Measurements from ENCODE around the gene LIN54. TPM values are rescaled to one million over a fixed set of nuclear protein-coding genes. Genes with fewer than 3 reads are reported as not detected.
A peak's percentile ranks its signal among the peaks of the same experiment; 100 is the strongest.

The LIN54 gene
- polyA plus RNA-seq, 10 donors = 7.1 to 13.6 (median 8.8) TPM

DNA sequence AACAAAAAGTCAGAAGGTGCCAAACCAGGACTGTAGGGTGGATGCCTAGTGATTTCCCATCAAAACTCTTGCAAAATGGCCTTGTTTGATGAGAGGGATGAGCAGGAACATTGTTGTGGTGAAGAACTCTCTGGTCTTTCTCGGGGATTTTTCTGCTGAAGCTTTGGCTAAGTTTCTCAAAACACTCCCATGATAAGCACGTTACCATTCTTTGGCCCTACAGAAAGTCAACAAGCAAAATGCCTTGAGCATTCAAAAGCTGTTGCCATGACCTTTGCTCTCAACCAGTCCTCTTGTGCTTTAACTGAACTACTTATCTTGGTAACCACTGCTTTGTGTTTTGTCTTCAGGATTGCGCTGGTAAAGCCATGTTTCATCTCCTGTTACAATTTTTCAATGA is 116.7 kb downstream of the LIN54 start:
- DNase-seq = no peak

DNA sequence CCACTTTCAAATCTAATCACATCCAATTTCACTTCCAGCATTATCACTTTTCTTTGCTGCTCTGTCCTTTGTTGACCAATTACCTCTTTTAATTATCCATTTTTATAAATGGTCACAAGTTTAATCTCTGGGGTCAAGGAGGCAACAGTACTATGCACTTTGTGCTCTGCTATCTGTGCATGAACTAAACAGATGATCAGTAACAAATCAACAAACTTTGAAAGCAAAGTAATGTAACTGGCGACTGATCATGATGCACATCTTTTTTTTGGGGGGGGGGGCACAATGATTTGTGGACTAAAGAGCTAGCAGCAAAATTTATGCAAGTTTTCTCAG is 118.2 kb downstream of the LIN54 start:
- DNase-seq = no peak

DNA sequence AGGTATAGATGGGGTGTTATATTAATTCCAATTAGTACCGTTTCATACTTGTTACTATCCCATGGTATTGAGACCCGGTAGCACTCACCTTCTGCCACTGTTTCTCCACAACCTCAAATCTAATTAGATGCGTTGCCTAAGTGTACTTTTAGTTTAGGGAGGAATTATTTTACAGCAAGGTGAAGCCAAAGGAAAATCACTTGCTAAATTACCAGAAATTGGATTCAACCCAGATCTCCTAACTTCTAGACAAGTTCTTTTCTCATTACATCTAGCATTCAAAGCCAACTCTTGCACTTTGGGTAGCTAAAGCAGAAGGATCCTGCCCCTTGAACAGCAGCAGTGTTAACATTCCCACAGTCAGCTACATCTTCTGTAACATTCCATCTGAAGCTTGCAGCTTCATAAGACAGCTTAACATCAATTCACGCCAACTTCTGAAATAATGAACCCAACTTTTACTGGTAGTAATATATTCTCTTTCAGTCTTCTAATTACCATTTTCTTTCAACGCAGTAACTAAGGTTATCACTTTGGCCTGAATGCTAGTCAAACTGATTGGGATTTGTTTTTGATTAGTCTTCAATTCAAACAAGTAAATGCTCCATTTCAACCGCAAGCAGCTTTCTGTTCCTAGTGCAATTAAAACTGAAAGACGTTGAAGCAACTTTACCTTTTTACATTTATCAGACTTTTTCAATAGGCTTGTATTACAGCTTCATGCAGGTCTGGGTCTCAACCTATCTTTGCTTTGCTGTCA is 118.7 kb downstream of the LIN54 start:
- DNase-seq = no peak

DNA sequence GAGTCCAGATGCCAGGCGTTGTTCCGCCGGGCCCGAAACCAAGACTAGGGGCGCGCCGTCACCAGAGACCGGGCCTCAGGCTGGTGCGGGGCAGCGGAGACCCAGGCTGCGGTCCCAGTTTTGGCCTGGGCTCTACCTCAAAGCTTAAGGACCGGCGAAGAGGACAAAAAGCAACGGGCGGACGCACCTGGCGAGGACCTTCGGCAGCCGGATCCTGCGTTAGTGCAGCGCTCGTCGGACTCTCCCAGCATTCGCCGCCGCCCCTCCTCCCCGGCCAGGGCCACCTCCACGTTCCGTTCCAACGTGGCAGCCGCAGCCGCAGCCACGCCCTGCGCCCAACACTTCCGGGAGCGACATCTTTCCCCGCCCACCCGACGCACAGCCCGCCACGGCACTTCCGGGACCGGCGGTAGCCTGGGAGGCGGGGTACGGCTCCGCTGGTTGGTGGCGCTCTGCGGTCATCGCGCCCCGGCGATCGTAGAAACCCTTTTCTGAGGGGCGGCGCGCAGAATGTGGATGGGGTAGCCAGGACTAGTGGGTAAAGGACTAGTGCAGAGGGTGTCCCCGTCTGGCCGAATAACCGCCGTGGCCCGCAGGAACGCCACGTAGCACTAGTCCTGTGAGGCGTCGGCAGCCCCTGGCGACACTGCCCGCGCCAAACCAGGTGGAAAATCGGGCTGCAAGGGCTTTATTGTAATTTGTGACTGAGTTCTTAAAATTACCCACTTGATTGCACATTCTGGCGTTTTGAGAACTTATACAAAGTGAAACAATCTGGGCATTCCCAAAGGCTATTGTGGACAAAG is 119.5 kb downstream of the LIN54 start, which contains the start of gene SEC31A:
Gene SEC31A (minus strand): TSS at position 253 of the 806 bp plus-strand sequence. CDS start 9,217 bp downstream, outside the sequence.
- DNase-seq = peak; percentile 95 to 98 (median 96)

DNA sequence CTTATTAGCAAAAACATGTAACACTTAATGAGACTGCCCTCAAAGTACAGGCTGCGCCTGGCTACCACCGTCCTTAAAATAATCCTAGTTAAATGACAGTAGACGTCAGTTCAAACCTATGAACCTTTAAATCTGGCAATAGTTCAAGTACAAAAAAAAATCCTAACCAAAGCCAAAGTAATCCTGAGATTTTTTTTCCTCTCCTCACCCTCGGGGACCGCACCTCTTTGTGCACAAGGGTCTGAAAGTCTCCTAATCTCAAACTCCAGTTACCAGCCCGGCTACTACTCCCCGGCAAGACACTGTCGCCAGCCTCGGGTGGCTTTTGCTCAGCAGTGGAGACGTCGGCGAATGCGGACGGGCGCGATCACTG is 120.1 kb downstream of the LIN54 start:
- peak in 1 of 3 donors; percentile 35 for DNase-seq

DNA sequence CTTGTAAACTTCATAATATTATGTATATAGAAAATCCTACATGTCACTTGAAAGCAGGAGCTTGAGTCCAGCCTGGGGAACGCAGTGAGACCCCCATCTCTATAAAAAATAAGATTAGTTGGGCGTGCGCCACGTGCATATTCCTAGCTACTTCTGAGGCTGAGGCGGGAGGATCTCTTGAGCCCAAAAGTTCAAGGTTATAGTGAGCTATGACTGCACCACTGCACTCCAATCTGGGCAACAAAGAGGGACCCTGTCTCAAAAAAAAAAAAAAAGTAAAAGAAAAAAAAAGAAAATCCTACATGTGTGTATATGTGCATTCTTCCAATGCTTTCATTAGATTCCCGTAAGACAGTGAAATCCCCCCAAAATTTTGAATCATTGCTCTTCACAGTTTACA is 121.3 kb downstream of the LIN54 start:
- peak in 1 of 3 donors; percentile 15 for DNase-seq

DNA sequence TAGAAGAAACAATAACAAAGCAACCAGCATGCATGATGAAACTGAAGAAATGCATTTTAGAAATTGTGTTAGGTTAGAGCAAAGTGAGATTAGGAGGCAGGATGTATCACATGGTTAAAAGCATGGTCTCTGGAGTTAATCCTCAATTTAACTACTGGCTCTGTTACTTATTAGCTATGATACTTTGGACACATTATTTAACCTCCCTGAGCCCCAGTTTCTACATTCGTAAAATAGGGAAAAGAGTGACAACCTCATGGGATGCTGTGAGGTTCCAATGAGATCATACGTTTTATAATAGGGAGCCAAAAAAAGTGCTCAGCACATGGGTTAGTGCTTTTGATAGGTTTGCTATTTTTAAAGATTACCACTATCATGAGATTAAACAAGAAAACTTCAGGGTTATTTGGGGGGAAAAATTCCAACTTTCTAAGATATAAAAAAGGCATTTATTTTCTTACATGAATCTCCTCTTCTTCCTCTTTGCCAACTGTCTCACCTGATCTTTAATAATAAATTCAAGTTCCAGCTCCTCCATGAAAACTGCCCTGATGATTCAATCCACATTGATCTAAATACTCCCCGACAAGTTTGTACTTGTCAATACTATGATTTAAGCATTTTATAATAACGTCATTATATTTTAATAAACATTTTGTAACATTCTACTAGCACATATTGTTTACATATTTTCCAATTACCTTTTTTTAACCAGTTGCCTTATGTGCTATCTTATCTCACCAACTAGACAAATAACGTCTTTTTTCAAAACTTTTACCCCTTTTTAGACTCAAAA is 124.3 kb downstream of the LIN54 start:
- no peak for DNase-seq

DNA sequence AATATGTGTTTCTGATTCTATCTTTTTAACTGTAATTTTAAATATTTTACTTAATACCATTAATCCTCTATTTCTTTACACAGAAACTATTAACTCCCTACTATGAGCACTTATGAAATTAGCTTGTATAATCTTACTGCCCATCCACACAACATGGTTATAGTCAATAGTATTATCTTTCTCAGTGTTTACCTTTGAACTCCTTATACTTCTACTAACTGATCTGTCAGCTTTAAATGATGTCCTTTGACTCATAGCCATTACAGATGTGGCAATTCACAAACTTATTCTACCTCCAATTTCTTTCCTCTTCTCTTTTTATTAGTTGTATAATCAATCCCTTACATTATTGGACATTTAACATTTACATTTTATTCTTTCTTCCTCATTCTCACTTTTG is 125.2 kb downstream of the LIN54 start:
- DNase-seq = no peak

Other genes starting within 250 kb of the LIN54 start
- gene SCD5, start 212.0 kb downstream of the LIN54 start, polyA plus RNA-seq (ENCODE audit: insufficient read length in 10 of 10) = 10 to 100 TPM in 9 of 10 donors, 1 to 10 TPM in 1; 8.5 to 17.3 (median 11.9) TPM
- 100 to 1,000 TPM; 164 to 239 (median 190) TPM for gene SEC31A, start 119.7 kb downstream of the LIN54 start, polyA plus RNA-seq (ENCODE audit: insufficient read length in 10 of 10)
- 10 to 100 TPM in 1 of 10 donors, 1 to 10 TPM in 9; 6.1 to 10.0 (median 7.4) TPM for gene THAP9, start 110.1 kb downstream of the LIN54 start, polyA plus RNA-seq (ENCODE audit: insufficient read length in 10 of 10)
- gene COPS4, start 24.4 kb upstream of the LIN54 start, polyA plus RNA-seq (ENCODE audit: insufficient read length in 10 of 10) = 10 to 100 TPM; 57.9 to 81.1 (median 65.0) TPM
- 1 to 10 TPM in 8 of 10 donors, under 1 TPM in 2; 0.94 to 7.4 (median 3.5) TPM for gene PLAC8, start 103.9 kb upstream of the LIN54 start, polyA plus RNA-seq (ENCODE audit: insufficient read length in 10 of 10)

Measured in muscle of back (tissue), 11 donors.